GM19395 (cell line): ENCODE measurements around the gene PRR5L.

Experiments
- ATAC-seq: cut with Tn5 transposase; IDR thresholded peaks from one replicate; pipeline ENCODE4 v1.9.1; 2021; ENCODE audit warnings: mild to moderate bottlenecking, moderate library complexity; ENCODE audit not compliant: unreplicated experiment

Gene PRR5L, protein sequence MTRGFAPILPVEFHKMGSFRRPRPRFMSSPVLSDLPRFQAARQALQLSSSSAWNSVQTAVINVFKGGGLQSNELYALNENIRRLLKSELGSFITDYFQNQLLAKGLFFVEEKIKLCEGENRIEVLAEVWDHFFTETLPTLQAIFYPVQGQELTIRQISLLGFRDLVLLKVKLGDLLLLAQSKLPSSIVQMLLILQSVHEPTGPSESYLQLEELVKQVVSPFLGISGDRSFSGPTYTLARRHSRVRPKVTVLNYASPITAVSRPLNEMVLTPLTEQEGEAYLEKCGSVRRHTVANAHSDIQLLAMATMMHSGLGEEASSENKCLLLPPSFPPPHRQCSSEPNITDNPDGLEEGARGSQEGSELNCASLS

DNA sequence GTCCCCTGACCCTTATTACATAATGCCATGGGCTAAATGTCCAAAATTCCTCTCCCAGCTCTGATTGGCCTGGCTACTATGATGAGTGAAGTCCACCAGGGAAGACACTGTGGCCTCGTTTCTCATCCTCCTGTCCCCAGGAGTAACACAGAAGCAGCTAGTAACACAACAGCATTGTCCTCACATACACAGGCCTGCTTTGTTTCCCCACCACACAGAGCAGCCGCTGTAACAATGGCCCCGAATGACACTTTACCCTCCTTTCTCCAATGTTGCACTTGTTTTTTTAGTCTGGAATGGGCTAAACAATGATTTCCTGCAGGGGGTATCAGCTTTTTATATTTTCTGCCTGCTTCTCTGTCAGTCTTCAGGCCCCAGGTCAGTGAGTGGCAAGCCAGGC is at the start of gene PRR5L:
TSS of gene PRR5L (plus strand) at position 363 of the 400 bp plus-strand sequence. CDS start 104,834 bp downstream, outside the sequence.
- no peak for ATAC-seq

DNA sequence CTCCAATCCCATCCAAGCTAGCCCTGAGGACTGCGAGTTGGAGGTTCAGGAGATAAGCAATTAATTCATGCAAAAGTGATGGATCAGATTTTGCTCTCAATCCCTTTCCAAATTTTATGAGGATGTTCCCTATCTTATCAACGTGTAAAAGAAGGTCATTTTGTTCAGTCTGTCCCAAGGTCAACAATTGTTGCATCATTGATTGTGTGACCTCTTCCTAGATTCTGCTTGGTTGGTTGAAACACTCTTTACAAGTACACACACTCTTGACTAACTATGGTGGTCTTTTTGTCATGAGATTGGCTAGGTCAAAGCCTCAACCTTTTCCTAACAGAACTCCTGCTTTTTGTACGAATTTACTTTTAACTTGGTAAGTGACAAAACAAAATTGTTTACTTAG is 48.6 kb upstream of the PRR5L start:
- ATAC-seq, result no peak

DNA sequence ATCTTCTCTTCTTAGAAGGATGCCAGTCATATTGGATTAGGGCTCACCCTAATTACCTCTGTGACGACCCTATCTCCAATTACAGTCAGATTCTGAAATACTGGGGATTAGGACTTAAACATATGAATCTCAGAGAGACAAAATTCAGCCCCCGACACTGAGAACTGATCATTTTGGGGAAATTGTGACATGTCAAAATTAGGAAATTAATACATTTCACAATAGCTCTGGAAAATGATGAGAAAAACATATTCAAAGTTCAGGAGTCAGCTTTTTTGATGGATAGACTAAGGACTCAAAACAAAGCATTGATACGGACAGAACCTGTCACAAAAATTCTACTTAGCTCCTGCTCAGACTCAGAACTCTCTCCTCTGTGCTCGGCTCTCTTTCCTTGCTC is 47.7 kb upstream of the PRR5L start:
- ATAC-seq, result no peak

GRCh38 chr11:36249246-36249645 is 46.8 kb upstream of the PRR5L start:
- no peak for ATAC-seq

DNA sequence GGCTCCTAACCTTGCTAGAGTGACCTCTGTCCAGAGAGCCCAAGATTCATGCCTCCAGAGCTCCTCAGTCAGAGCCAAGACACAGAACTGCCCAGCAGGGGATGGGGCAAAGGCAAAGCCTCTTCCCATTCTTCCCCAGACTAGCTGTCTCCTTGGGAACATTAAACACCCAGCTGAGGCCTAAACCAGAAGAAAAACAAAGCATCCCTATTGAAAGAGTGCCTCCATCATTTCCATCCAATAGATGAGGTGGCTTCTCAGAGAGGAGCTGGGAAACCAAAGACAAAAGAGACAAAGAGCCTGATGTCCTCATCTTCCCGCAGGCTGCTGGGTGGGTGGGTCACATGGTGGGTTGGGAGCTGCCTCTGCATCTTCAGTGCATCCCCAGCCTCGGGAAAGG is 44.3 kb upstream of the PRR5L start:
- ATAC-seq, result no peak

DNA sequence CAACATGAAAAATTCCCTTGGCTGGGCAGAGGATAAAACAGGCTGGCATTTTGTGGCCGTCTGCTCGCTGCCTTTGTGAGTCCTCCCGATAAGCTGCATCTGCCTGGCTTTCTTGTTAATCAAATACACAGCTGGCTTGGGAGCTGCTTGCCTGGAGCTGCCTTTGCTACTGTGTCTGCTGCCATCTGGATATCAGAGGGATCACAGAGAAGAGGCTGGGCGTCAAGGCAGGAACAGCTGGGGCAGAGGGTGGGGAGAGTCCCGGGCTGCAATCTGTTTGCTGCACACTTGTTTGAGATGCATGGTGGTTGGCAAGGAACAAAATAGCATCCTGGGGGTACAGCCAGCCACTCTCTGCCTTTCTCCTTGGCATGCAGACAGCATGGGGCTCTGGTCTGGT is 42.9 kb upstream of the PRR5L start:
- ATAC-seq, result no peak

DNA sequence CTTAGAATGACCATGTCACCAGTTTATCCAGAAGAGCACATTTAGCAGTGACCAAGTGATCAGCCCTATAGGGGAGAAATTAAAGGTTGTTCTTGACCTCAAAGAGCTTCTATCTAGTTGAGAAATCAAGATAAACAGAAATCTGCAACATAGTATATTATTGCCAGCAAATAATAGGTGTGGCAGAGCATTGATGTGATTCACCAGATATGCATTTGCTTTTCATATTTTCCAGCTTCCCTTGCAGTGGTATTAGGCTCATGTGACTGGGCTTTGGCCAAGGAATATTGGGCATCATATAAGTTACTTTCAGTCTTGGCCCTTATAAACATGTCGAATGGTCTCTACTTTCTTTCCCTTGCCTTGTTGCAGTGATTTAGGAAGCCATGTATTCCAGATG is 41.4 kb upstream of the PRR5L start:
- no peak for ATAC-seq

- no peak for ATAC-seq
These were observed 38.7 kb upstream of the PRR5L start for GRCh38 chr11:36257351-36257750.

- no peak for ATAC-seq
These were observed 37.2 kb upstream of the PRR5L start for GRCh38 chr11:36258730-36259360.

GRCh38 chr11:36261094-36261493 is 35.0 kb upstream of the PRR5L start:
- ATAC-seq, result no peak

DNA sequence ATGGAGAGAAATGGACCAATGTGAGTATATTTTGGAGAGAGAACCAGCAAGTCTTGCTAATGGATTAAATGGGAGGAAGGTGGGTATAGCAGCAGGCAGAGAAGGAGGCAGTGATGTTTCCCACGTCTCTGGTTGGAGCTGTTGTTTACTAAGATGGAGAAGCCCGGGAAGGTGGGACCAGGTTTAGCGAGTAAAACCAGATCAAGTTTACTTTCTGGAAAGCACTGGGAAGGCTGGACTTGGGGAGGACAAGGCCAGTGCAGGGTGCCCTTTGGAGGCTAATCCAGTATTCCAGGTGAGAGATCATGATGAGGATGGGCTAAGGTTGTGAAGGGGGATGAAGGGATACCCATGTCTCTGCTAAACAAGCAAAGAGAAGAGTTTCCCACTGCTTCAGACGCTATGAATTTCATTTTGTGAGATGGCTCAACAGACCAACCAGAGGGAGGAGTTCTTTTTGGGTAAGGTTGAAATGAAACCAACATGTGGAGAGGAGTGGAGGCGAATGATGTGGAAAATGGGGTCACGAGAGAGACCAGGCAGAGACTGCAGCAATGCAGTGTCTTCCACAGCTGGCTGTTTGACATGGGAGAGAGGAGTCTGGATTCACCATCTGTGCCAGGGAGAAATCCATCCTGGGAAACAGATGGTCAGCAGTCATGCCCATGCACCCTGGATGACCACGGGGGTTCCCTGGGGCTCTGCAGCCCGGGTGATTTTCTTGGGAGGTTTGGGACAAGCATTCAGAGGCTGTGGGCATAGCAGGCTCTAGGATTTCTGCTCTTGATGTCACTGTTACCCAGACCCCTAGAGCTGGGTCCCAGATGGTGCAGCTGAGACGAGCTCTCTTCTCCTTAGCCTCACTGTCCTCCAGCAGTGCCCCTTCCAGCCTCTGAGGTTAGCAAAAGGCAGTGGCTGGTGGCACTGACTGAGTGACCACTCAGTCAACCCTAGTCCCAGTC is 31.8 kb upstream of the PRR5L start:
- no peak for ATAC-seq

DNA sequence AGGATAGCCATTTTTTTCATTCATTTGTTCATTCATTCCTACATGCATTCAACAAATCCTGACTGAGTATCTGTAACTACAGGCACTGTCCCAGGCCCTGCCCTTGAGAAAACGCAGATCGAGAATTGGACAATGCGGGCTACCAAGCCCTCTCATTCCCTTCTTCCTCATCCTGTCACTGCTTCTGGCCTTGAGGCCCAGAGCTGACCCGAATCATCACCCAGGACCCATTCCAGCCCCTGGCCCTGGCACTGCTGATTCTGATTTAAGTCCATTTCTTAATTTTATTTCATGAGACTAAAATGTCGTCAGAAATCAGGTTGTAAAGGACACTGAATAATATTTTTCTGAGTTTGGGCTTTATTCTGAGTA is 31.1 kb upstream of the PRR5L start:
- ATAC-seq, result no peak

- peak; percentile 75 for ATAC-seq
These were observed 30.1 kb upstream of the PRR5L start for GRCh38 chr11:36265793-36266628.

GRCh38 chr11:36266767-36267166 is 29.3 kb upstream of the PRR5L start:
- ATAC-seq, result no peak

- ATAC-seq, result no peak
These were observed 27.6 kb upstream of the PRR5L start for GRCh38 chr11:36268337-36268985.

GRCh38 chr11:36270701-36271100 is 25.4 kb upstream of the PRR5L start:
- no peak for ATAC-seq

GRCh38 chr11:36271794-36272407 is 24.2 kb upstream of the PRR5L start:
- no peak for ATAC-seq

DNA sequence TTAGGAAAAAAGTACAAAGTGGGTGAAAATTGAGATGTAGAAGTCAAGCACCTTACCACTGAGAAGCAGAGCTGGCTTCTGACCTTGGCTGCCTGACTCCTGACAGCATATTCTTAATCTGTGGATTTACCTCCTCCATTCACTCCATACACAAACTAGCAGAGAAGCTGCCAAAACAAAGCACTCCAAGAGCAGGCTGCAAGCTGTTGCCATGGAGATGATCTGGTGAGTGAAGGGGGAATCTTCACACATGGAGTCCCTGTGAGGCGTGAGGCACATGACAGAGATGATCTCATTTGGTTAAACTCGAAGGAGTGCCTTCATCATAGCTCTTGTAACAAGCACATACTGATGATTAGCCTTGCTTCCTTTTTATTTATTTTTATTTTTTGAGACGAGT is 23.0 kb upstream of the PRR5L start:
- ATAC-seq, result no peak

- ATAC-seq, result no peak
These were observed 21.7 kb upstream of the PRR5L start for GRCh38 chr11:36274414-36274813.
